ENCODE measurements around the gene CITED4.
"Not testable (repeated sequence)": the region's sequence is repeated elsewhere in the genome, so short reads cannot be mapped to it uniquely, and the experiment has no call there.

Gene CITED4

GRCh38 chr1:40899230-40899870 lies 37.2 kb upstream of the CITED4 start:
- Histone ChIP-seq H3K27ac (ENCODE audit: low read depth, low read length) (no peak overlapping the region), H3K4me3 (ENCODE audit: low read depth in 1 of 2, low read length in 2 of 2) (no peak overlapping the region), H3K9me3 (ENCODE audit: control insufficient read depth in 1 of 2, low read length in 2 of 2) (peaks cover 0 to 7% of the 10 kb centered on the region in 2 donors), H3K36me3 (ENCODE audit: control insufficient read depth in 1 of 2, insufficient read depth in 2 of 2, low read length in 2 of 2) (no peaks in the 10 kb centered on the region), H3K4me1 (ENCODE audit: control insufficient read depth in 1 of 2, insufficient read depth in 2 of 2, low read length in 2 of 2) (no peaks in the 10 kb centered on the region), H3K27me3 (ENCODE audit: control insufficient read depth in 1 of 2, insufficient read depth in 2 of 2, low read length in 2 of 2) (no peaks in the 10 kb centered on the region), H3K9ac (ENCODE audit: low read depth in 1 of 2, low read length in 2 of 2) (no peak overlapping the region)

GRCh38 chr1:40898431-40898901 lies 36.3 kb upstream of the CITED4 start:
- Histone ChIP-seq H3K27me3 (ENCODE audit: control insufficient read depth in 1 of 2, insufficient read depth in 2 of 2, low read length in 2 of 2) (no peaks in the 10 kb centered on the region), H3K27ac (ENCODE audit: low read depth, low read length) (no peak overlapping the region), H3K9ac (ENCODE audit: low read depth in 1 of 2, low read length in 2 of 2) (no peak overlapping the region), H3K4me3 (ENCODE audit: low read depth in 1 of 2, low read length in 2 of 2) (no peak overlapping the region), H3K9me3 (ENCODE audit: control insufficient read depth in 1 of 2, low read length in 2 of 2) (peaks cover 6 to 16% of the 10 kb centered on the region in 2 donors), H3K36me3 (ENCODE audit: control insufficient read depth in 1 of 2, insufficient read depth in 2 of 2, low read length in 2 of 2) (no peaks in the 10 kb centered on the region), H3K4me1 (ENCODE audit: control insufficient read depth in 1 of 2, insufficient read depth in 2 of 2, low read length in 2 of 2) (no peaks in the 10 kb centered on the region)

DNA sequence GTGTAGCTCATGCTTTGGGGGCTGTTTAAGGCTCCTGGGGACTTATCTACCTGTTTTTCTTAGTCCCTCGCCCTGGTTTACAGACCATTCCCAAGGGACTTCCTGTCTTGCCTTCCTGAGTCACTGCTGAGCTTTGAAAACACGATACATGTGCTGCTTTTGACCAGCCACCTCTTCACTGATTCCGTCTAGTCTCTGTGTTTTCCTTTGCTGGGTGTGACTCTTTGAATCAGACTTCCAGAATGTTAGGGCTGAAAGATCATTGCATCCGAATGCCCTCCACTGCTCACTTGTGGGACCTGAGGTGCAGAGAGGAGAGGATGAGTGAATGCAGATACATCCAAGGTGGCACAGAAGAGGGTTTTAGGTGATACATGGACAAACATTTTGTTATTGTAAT lies 35.4 kb upstream of the CITED4 start:
- peaks cover 6 to 18% of the 10 kb centered on the region in 2 donors for H3K9me3 ChIP-seq (ENCODE audit: control insufficient read depth in 1 of 2, low read length in 2 of 2)
- no peaks in the 10 kb centered on the region for H3K36me3 ChIP-seq (ENCODE audit: control insufficient read depth in 1 of 2, insufficient read depth in 2 of 2, low read length in 2 of 2)
- no peak overlapping the region for H3K27ac ChIP-seq (ENCODE audit: low read depth, low read length)
- H3K4me1 ChIP-seq (ENCODE audit: control insufficient read depth in 1 of 2, insufficient read depth in 2 of 2, low read length in 2 of 2): no peaks in the 10 kb centered on the region
- H3K4me3 ChIP-seq (ENCODE audit: low read depth in 1 of 2, low read length in 2 of 2): no peak overlapping the region
- H3K27me3 ChIP-seq (ENCODE audit: control insufficient read depth in 1 of 2, insufficient read depth in 2 of 2, low read length in 2 of 2): no peaks in the 10 kb centered on the region
- no peak overlapping the region for H3K9ac ChIP-seq (ENCODE audit: low read depth in 1 of 2, low read length in 2 of 2)

DNA sequence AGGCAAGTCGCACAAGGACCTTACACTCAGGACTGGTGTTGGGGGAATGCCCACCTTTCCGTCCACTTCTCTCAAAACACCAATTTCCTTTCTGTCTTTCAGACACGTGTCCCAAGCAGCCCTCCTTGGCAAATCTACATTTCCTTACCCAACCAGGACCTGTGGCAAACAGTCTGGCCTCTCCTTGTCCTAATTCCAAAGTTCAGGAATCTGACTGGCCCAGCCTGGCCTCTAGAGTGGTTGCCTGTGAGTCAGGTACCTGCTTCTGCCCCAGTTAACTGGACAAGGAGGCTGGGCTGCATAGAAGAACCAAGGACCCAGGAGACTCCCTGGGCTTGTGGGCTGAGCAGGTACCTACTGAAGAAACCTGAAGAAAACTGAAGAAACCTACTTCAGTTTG lies 34.3 kb upstream of the CITED4 start:
- Histone ChIP-seq H3K27me3 (ENCODE audit: control insufficient read depth in 1 of 2, insufficient read depth in 2 of 2, low read length in 2 of 2) (no peaks in the 10 kb centered on the region), H3K4me3 (ENCODE audit: low read depth in 1 of 2, low read length in 2 of 2) (no peak overlapping the region), H3K36me3 (ENCODE audit: control insufficient read depth in 1 of 2, insufficient read depth in 2 of 2, low read length in 2 of 2) (no peaks in the 10 kb centered on the region), H3K27ac (ENCODE audit: low read depth, low read length) (no peak overlapping the region), H3K9ac (ENCODE audit: low read depth in 1 of 2, low read length in 2 of 2) (no peak overlapping the region), H3K4me1 (ENCODE audit: control insufficient read depth in 1 of 2, insufficient read depth in 2 of 2, low read length in 2 of 2) (no peaks in the 10 kb centered on the region), H3K9me3 (ENCODE audit: control insufficient read depth in 1 of 2, low read length in 2 of 2) (peaks cover 6 to 18% of the 10 kb centered on the region in 2 donors)

DNA sequence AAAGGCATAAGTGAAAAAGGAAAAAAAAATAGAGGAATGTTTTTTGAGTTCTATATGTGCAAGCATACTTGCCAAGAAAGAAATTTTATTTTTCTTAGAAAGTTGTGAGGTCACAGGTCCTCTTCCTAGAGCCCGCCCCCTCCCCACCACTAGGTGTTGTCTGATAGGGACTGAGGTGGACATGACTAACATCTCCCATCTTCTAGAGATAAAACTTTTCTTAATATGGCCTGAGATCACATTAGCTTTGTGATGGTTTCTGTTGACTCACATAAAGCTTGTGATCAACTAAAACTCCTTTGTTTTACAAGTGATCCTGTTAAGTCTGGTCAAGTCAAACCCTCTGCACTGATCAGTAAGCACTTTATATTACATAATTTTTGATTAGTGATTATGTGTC lies 33.4 kb upstream of the CITED4 start:
- peaks cover 6 to 18% of the 10 kb centered on the region in 2 donors for H3K9me3 ChIP-seq (ENCODE audit: control insufficient read depth in 1 of 2, low read length in 2 of 2)
- H3K4me1 ChIP-seq (ENCODE audit: control insufficient read depth in 1 of 2, insufficient read depth in 2 of 2, low read length in 2 of 2): no peaks in the 10 kb centered on the region
- no peak overlapping the region for H3K27ac ChIP-seq (ENCODE audit: low read depth, low read length)
- H3K4me3 ChIP-seq (ENCODE audit: low read depth in 1 of 2, low read length in 2 of 2): no peak overlapping the region
- H3K36me3 ChIP-seq (ENCODE audit: control insufficient read depth in 1 of 2, insufficient read depth in 2 of 2, low read length in 2 of 2): no peaks in the 10 kb centered on the region
- H3K9ac ChIP-seq (ENCODE audit: low read depth in 1 of 2, low read length in 2 of 2): no peak overlapping the region
- H3K27me3 ChIP-seq (ENCODE audit: control insufficient read depth in 1 of 2, insufficient read depth in 2 of 2, low read length in 2 of 2): no peaks in the 10 kb centered on the region

GRCh38 chr1:40894858-40895257 lies 32.7 kb upstream of the CITED4 start:
- H3K36me3 ChIP-seq (ENCODE audit: control insufficient read depth in 1 of 2, insufficient read depth in 2 of 2, low read length in 2 of 2); H3K27me3 ChIP-seq (ENCODE audit: control insufficient read depth in 1 of 2, insufficient read depth in 2 of 2, low read length in 2 of 2); H3K4me3 ChIP-seq (ENCODE audit: low read depth in 1 of 2, low read length in 2 of 2); H3K9ac ChIP-seq (ENCODE audit: low read depth in 1 of 2, low read length in 2 of 2); H3K27ac ChIP-seq (ENCODE audit: low read depth, low read length); H3K4me1 ChIP-seq (ENCODE audit: control insufficient read depth in 1 of 2, insufficient read depth in 2 of 2, low read length in 2 of 2): not testable (repeated sequence)
- peaks cover 6 to 18% of the 10 kb centered on the region in 2 donors for H3K9me3 ChIP-seq (ENCODE audit: control insufficient read depth in 1 of 2, low read length in 2 of 2)

DNA sequence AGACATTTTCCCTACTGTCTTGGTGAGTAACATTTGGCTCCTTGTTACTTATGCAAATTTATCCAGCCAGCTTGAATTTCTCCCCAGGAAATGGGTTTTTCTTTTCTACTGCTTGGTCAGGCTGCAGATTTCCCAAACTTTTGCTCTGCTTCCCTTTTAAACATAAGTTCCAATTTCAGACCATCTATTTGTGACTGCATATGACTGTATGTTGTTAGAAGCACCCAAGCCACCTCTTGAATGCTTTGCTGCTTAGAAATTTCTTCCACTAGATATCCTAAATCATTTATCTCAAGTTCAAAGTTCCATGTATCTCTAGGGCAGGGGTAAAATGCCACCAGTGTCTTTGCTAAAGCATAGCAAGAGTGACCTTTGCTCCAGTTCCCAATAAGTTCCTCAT lies 32.3 kb upstream of the CITED4 start:
- Histone ChIP-seq H3K9ac (ENCODE audit: low read depth in 1 of 2, low read length in 2 of 2) (no peak overlapping the region), H3K27me3 (ENCODE audit: control insufficient read depth in 1 of 2, insufficient read depth in 2 of 2, low read length in 2 of 2) (no peaks in the 10 kb centered on the region), H3K4me3 (ENCODE audit: low read depth in 1 of 2, low read length in 2 of 2) (no peak overlapping the region), H3K4me1 (ENCODE audit: control insufficient read depth in 1 of 2, insufficient read depth in 2 of 2, low read length in 2 of 2) (no peaks in the 10 kb centered on the region), H3K36me3 (ENCODE audit: control insufficient read depth in 1 of 2, insufficient read depth in 2 of 2, low read length in 2 of 2) (no peaks in the 10 kb centered on the region), H3K27ac (ENCODE audit: low read depth, low read length) (no peak overlapping the region), H3K9me3 (ENCODE audit: control insufficient read depth in 1 of 2, low read length in 2 of 2) (peaks cover 6 to 18% of the 10 kb centered on the region in 2 donors)

- H3K9ac ChIP-seq (ENCODE audit: low read depth in 1 of 2, low read length in 2 of 2): no peak overlapping the region
- H3K4me1 ChIP-seq (ENCODE audit: control insufficient read depth in 1 of 2, insufficient read depth in 2 of 2, low read length in 2 of 2): no peaks in the 10 kb centered on the region
- no peak overlapping the region for H3K27ac ChIP-seq (ENCODE audit: low read depth, low read length)
- H3K9me3 ChIP-seq (ENCODE audit: control insufficient read depth in 1 of 2, low read length in 2 of 2): peaks cover 6 to 18% of the 10 kb centered on the region in 2 donors
- H3K27me3 ChIP-seq (ENCODE audit: control insufficient read depth in 1 of 2, insufficient read depth in 2 of 2, low read length in 2 of 2): no peaks in the 10 kb centered on the region
- H3K36me3 ChIP-seq (ENCODE audit: control insufficient read depth in 1 of 2, insufficient read depth in 2 of 2, low read length in 2 of 2): no peaks in the 10 kb centered on the region
- H3K4me3 ChIP-seq (ENCODE audit: low read depth in 1 of 2, low read length in 2 of 2): no peak overlapping the region
Observed at GRCh38 chr1:40893946-40894345, 31.8 kb upstream of the CITED4 start.

DNA sequence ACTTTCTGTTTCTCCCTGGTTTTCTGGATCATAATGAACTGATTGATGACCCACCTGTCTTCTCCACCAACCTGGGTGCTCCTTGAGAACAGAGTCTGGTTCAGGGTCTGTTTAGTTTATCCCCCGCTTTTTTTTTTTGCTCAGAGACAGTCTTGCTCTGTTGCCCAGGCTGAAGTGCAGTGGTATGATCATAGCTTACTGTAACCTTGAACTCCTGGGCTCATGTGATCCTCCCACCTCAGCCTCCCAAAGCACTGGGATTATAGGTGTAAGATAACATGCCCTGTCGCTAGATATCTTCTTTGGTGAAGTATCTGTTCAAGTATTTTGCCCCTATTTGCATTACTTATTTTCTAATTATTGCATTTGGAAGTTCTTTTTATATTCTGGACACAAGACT lies 30.2 kb upstream of the CITED4 start:
- Histone ChIP-seq H3K36me3 (ENCODE audit: control insufficient read depth in 1 of 2, insufficient read depth in 2 of 2, low read length in 2 of 2) (no peaks in the 10 kb centered on the region), H3K27ac (ENCODE audit: low read depth, low read length) (no peak overlapping the region), H3K4me3 (ENCODE audit: low read depth in 1 of 2, low read length in 2 of 2) (no peak overlapping the region), H3K9me3 (ENCODE audit: control insufficient read depth in 1 of 2, low read length in 2 of 2) (peaks cover 6 to 18% of the 10 kb centered on the region in 2 donors), H3K9ac (ENCODE audit: low read depth in 1 of 2, low read length in 2 of 2) (no peak overlapping the region), H3K4me1 (ENCODE audit: control insufficient read depth in 1 of 2, insufficient read depth in 2 of 2, low read length in 2 of 2) (no peaks in the 10 kb centered on the region), H3K27me3 (ENCODE audit: control insufficient read depth in 1 of 2, insufficient read depth in 2 of 2, low read length in 2 of 2) (no peaks in the 10 kb centered on the region)

GRCh38 chr1:40890771-40891170 lies 28.6 kb upstream of the CITED4 start:
- Histone ChIP-seq H3K9me3 (ENCODE audit: control insufficient read depth in 1 of 2, low read length in 2 of 2) (peaks cover 6 to 18% of the 10 kb centered on the region in 2 donors), H3K36me3 (ENCODE audit: control insufficient read depth in 1 of 2, insufficient read depth in 2 of 2, low read length in 2 of 2) (no peaks in the 10 kb centered on the region), H3K27me3 (ENCODE audit: control insufficient read depth in 1 of 2, insufficient read depth in 2 of 2, low read length in 2 of 2) (peaks cover 0 to 2% of the 10 kb centered on the region in 2 donors), H3K27ac (ENCODE audit: low read depth, low read length) (no peak overlapping the region), H3K9ac (ENCODE audit: low read depth in 1 of 2, low read length in 2 of 2) (no peak overlapping the region), H3K4me1 (ENCODE audit: control insufficient read depth in 1 of 2, insufficient read depth in 2 of 2, low read length in 2 of 2) (no peaks in the 10 kb centered on the region), H3K4me3 (ENCODE audit: low read depth in 1 of 2, low read length in 2 of 2) (no peak overlapping the region)
